ENCODE measurements around the gene DNAH9.

DNAH9 gene

DNA sequence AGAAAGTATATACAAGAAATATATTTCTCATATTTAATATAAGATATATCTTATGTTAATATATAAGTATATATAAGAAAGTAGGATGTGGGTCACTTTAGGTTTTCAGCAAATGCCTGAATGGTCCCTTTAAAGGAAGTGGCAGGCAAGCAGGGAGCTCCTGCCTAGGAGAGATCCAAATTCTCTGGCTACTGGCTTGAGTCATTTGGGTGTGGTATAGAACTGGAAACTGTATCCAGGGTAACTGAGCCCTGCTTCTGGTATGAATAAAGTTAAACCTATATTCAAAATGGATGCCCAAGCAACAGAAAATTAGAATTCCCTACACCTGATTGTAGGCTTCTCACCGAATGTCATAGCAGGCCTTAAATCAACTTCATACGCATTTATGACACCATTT is 254.6 kb downstream of the DNAH9 start:
- no peak for DNase-seq

GRCh38 chr17:11853321-11854151 is 255.3 kb downstream of the DNAH9 start:
- no peak for DNase-seq

DNA sequence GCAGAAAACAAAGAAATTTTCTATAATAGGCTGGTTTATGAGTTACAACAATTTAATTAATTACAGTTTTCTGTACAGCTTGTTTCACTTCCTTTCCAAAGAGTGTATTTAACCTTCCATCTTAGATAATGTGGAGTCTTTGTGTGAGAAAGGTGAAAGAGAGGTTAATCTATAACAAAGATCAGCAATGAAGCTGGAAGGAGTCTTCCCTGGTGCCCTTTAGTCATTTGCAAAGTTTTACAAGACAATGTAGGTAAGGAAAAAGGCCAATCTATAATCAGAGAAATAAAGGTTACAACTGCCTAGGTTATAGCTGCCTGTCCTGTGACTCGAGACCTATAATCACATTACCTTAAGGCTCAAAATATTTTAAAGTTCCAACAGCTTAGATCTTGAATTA is 257.0 kb downstream of the DNAH9 start:
- DNase-seq: no peak

- DNase-seq: no peak
Observed at GRCh38 chr17:11857006-11857405, 258.7 kb downstream of the DNAH9 start.

GRCh38 chr17:11869680-11870394 is 271.6 kb downstream of the DNAH9 start:
- DNase-seq: no peak

GRCh38 chr17:11871773-11872172 is 273.5 kb downstream of the DNAH9 start:
- DNase-seq: no peak

DNA sequence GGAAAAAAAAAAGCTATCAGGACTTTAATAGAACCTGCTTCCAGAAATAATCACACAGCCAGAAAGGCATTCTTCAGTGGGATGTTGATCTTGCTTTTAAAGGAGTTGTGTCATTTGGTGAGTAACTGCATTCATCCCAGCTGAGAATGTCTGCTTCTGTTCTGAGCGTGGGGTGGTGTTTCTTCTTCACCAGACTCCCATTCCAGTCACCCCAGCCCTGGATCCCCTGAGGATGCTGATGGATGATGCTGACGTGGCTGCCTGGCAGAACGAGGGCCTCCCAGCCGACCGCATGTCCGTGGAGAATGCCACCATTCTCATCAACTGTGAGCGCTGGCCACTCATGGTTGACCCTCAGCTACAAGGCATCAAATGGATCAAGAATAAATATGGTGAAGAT is 276.5 kb downstream of the DNAH9 start:
- DNase-seq: no peak

DNA sequence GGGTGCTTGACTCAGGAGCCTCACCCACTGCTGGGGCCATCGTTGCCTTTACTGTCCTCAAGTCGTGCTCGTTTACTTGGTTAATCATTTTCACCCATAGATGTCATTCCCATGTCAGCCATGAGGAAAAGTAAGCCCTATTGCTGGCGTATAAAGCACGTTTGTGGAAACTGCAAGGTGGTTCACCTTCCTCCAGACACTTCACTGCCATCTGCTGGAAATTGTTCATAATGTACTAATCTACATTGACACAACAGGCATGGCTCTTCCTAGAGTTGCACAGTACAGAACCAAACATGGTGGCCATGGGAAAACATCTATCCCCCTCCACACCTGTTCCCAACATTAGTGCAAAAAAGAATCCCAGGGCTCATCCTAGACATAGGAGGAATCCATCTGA is 282.4 kb downstream of the DNAH9 start:
- DNase-seq: no peak

DNA sequence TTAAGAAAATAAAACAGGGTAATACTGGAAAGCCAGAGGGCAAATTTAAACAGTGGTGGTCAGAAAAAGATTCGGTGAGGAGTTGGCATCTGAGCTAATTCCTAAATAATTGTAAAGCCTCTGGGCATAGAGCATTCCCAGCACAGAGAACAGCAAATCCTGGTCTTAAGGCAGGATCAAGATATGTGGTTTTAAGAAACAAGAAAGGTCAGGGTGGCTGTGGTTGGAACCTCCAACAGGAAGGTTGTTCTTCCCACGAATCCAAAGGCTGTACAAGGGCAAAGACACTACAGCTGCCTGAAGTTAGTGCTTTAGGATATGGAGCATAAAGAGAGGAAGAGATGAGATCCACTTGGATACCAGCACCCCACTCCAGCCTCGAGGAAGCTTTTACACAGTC is 284.4 kb downstream of the DNAH9 start:
- no peak for DNase-seq

DNA sequence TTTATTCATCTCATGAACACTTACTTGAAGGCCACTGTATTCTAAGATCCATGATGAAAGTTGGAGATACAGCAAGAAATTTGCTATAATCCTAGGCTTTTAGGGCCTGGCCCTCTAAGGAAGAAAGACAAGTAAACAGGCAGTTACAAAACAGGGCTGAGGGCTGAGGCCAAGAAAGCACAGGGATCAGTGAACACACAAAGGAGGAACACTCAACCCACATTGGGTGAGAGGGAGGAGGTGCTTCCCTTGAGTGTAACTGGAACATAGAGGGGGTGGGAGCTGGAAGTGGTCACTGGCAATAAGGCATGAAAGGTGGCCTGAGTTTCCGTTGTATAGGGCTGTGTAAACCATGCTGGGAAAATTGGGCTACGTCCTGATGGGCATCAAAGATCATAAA is 286.8 kb downstream of the DNAH9 start:
- DNase-seq: no peak

- DNase-seq: no peak
Observed at GRCh38 chr17:11889266-11889665, 291.0 kb downstream of the DNAH9 start.

DNA sequence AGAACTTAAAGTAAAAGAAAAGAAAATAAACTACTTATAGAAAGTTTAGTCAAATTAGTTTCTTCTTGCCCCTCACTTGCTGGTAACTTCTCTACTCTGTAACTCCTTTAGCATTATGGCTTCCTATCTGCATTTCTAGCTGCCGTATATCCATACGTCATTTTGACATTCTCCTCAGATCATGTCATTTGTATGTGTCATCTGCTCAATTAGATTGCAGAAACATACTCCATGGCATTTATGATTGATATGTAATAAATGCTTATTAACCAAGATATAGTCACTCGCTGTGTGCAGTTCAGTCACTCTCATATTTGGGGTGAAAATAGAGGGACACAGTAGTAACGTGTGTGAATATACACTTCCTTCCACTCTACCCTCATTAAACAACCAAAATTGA is 295.6 kb downstream of the DNAH9 start:
- DNase-seq: no peak

GRCh38 chr17:11896199-11896598 is 297.9 kb downstream of the DNAH9 start:
- no peak for DNase-seq

- no peak for DNase-seq
Observed at GRCh38 chr17:11898526-11899235, 300.4 kb downstream of the DNAH9 start.

GRCh38 chr17:11899537-11899942 is 301.3 kb downstream of the DNAH9 start:
- no peak for DNase-seq

DNA sequence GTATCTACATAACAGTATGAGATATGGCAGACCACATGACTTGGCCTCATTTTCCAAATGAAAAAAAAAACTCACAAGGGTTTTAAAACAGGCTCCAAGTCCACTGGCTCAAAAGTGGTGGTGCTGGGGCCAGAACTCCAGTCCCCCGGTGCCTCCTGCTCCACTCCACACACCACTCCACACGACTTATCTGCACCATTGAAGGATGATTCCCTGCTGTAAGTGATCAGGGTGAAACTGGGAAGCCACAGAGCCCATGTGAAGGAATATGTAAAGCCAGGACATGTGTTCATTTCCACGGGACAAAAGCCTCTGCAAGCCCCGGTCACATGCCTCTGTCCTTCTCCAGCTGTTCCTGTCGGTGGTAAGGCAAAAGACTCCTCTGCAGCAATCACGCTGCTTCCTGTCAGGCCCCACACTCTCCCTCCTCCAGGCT is 301.8 kb downstream of the DNAH9 start:
- no peak for DNase-seq

- DNase-seq: no peak
Observed at GRCh38 chr17:11900655-11901054, 302.4 kb downstream of the DNAH9 start.

- DNase-seq: no peak
Observed at GRCh38 chr17:11901931-11902330, 303.7 kb downstream of the DNAH9 start.

- no peak for DNase-seq
Observed at GRCh38 chr17:11908711-11909146, 310.5 kb downstream of the DNAH9 start.

- DNase-seq: no peak
Observed at GRCh38 chr17:11909348-11909747, 311.1 kb downstream of the DNAH9 start.

GRCh38 chr17:11916091-11916490 is 317.8 kb downstream of the DNAH9 start:
- no peak for DNase-seq

GRCh38 chr17:11917415-11917814 is 319.1 kb downstream of the DNAH9 start:
- no peak for DNase-seq

GRCh38 chr17:11921296-11921695 is 323.0 kb downstream of the DNAH9 start:
- no peak for DNase-seq

DNA sequence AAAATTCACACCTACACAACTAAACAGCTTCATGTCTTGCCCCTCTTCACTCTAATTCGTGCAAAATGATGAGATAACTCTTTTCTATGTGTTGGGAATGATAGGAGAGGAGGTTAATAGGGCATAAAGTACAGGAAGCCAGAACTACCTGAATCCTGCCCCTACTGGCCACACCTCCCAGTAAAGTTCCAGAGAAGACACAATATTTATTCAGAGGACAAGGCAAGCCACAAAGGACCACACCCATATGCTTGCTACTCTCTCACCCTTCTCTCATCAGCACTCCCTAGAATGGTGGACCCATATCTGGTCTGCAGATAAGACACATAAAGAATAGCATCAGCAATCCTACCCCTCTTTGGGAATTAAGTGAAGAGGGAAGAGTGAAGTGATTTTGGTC is 324.4 kb downstream of the DNAH9 start:
- no peak for DNase-seq
